ENCODE data around the gene REG4.
A peak's percentile ranks its signal among the peaks of the same experiment; 100 is the strongest.
"Not testable (repeated sequence)": the region's sequence is repeated elsewhere in the genome, so short reads cannot be mapped to it uniquely, and the experiment has no call there.

REG4 gene

GRCh38 chr1:119795261-119796200 is 15.7 kb downstream of the REG4 start:
- DNase-seq (ENCODE audit: insufficient read length, low spot score) (no peak), FAIRE-seq (no peak)
- no peak for TF ChIP-seq TAF1 (IDR thresholded peaks at IDR 0.05; ENCODE audit: low read depth, low read length)
- no peak for TF ChIP-seq POLR2A (IDR thresholded peaks at IDR 0.05; ENCODE audit: low read depth, low read length)
- TF ChIP-seq POLR2AphosphoS5 (IDR thresholded peaks at IDR 0.05; ENCODE audit: low read depth, low read length) = no peak
- TF ChIP-seq SPI1 (IDR thresholded peaks at IDR 0.05; ENCODE audit: low read depth, low read length) = no peak
- TF ChIP-seq PAX5 (IDR thresholded peaks at IDR 0.05; ENCODE audit: insufficient read depth, low read length, severe bottlenecking) = no peak
- no peak for TF ChIP-seq POU2F2 (IDR thresholded peaks at IDR 0.05; ENCODE audit: low read depth, low read length)

- TF ChIP-seq POLR2A (IDR thresholded peaks at IDR 0.05; ENCODE audit: low read depth, low read length) (no peak), POU2F2 (IDR thresholded peaks at IDR 0.05; ENCODE audit: low read depth, low read length) (no peak), POLR2AphosphoS5 (IDR thresholded peaks at IDR 0.05; ENCODE audit: low read depth, low read length) (no peak)
- DNase-seq (ENCODE audit: insufficient read length, low spot score) (no peak), FAIRE-seq (no peak)
These were observed 16.4 kb downstream of the REG4 start for GRCh38 chr1:119794876-119795240.

GRCh38 chr1:119794230-119794875 is 16.9 kb downstream of the REG4 start:
- no peak for DNase-seq (ENCODE audit: insufficient read length, low spot score)
- no peak for FAIRE-seq
- TF ChIP-seq TAF1 (IDR thresholded peaks at IDR 0.05; ENCODE audit: low read depth, low read length) (no peak), POU2F2 (IDR thresholded peaks at IDR 0.05; ENCODE audit: low read depth, low read length) (no peak), PAX5 (IDR thresholded peaks at IDR 0.05; ENCODE audit: insufficient read depth, low read length, severe bottlenecking) (no peak), POLR2AphosphoS5 (IDR thresholded peaks at IDR 0.05; ENCODE audit: low read depth, low read length) (no peak), POLR2A (IDR thresholded peaks at IDR 0.05; ENCODE audit: low read depth, low read length) (no peak), SPI1 (IDR thresholded peaks at IDR 0.05; ENCODE audit: low read depth, low read length) (no peak)

GRCh38 chr1:119791377-119791776 is 19.9 kb downstream of the REG4 start:
- FAIRE-seq = no peak

GRCh38 chr1:119790451-119791198 is 20.6 kb downstream of the REG4 start:
- no peak for FAIRE-seq
- no peak for TF ChIP-seq POLR2AphosphoS5 (IDR thresholded peaks at IDR 0.05; ENCODE audit: low read depth, low read length)
- no peak for TF ChIP-seq PAX5 (IDR thresholded peaks at IDR 0.05; ENCODE audit: insufficient read depth, low read length, severe bottlenecking)
- TF ChIP-seq POLR2A (IDR thresholded peaks at IDR 0.05; ENCODE audit: low read depth, low read length) = no peak
- no peak for TF ChIP-seq TAF1 (IDR thresholded peaks at IDR 0.05; ENCODE audit: low read depth, low read length)
- TF ChIP-seq POU2F2 (IDR thresholded peaks at IDR 0.05; ENCODE audit: low read depth, low read length) = no peak
- TF ChIP-seq SPI1 (IDR thresholded peaks at IDR 0.05; ENCODE audit: low read depth, low read length) = no peak
- DNase-seq (ENCODE audit: insufficient read length, low spot score) = no peak

More at GRCh38 chr1:119791377-119791776, 19.9 kb downstream of the REG4 start:
- TF ChIP-seq PAX5 (IDR thresholded peaks at IDR 0.05; ENCODE audit: insufficient read depth, low read length, severe bottlenecking) (no peak), POLR2AphosphoS5 (IDR thresholded peaks at IDR 0.05; ENCODE audit: low read depth, low read length) (no peak), TAF1 (IDR thresholded peaks at IDR 0.05; ENCODE audit: low read depth, low read length) (no peak), SPI1 (IDR thresholded peaks at IDR 0.05; ENCODE audit: low read depth, low read length) (no peak), POU2F2 (IDR thresholded peaks at IDR 0.05; ENCODE audit: low read depth, low read length) (no peak), POLR2A (IDR thresholded peaks at IDR 0.05; ENCODE audit: low read depth, low read length) (no peak)
- no peak for DNase-seq (ENCODE audit: insufficient read length, low spot score)

- TF ChIP-seq SPI1 (IDR thresholded peaks at IDR 0.05; ENCODE audit: low read depth, low read length) (no peak), TAF1 (IDR thresholded peaks at IDR 0.05; ENCODE audit: low read depth, low read length) (no peak), POLR2A (IDR thresholded peaks at IDR 0.05; ENCODE audit: low read depth, low read length) (no peak), POLR2AphosphoS5 (IDR thresholded peaks at IDR 0.05; ENCODE audit: low read depth, low read length) (no peak), PAX5 (IDR thresholded peaks at IDR 0.05; ENCODE audit: insufficient read depth, low read length, severe bottlenecking) (no peak), POU2F2 (IDR thresholded peaks at IDR 0.05; ENCODE audit: low read depth, low read length) (no peak)
- FAIRE-seq (no peak), DNase-seq (ENCODE audit: insufficient read length, low spot score) (no peak)
These were observed 23.5 kb downstream of the REG4 start for GRCh38 chr1:119787776-119788175.

- DNase-seq (ENCODE audit: insufficient read length, low spot score); FAIRE-seq: not testable (repeated sequence)
- 0 out of 2 replicates have a peak, but pooled peaks have one; percentile 37 for TF ChIP-seq SPI1 (IDR thresholded peaks at IDR 0.05; ENCODE audit: low read depth, low read length)
These were observed 24.7 kb downstream of the REG4 start for GRCh38 chr1:119786473-119787050.

- DNase-seq (ENCODE audit: insufficient read length, low spot score); FAIRE-seq: not testable (repeated sequence)
These were observed 25.2 kb downstream of the REG4 start for GRCh38 chr1:119786046-119786445.

- FAIRE-seq (no peak), DNase-seq (ENCODE audit: insufficient read length, low spot score) (no peak)
- TF ChIP-seq POLR2AphosphoS5 (IDR thresholded peaks at IDR 0.05; ENCODE audit: low read depth, low read length) (no peak), POU2F2 (IDR thresholded peaks at IDR 0.05; ENCODE audit: low read depth, low read length) (no peak), POLR2A (IDR thresholded peaks at IDR 0.05; ENCODE audit: low read depth, low read length) (no peak)
These were observed 27.0 kb downstream of the REG4 start for GRCh38 chr1:119784191-119784781.
